ENCODE data around the gene HEMK1. TPM values are rescaled to one million over a fixed set of nuclear protein-coding genes. Genes with fewer than 3 reads are reported as not detected.

HEMK1 gene
- 10 to 100 TPM; 19.5 to 20.8 (median 19.9) TPM for polyA plus RNA-seq (ENCODE audit: insufficient read length in 3 of 3)

- DNase-seq (ENCODE audit: low read depth in 3 of 3, low spot score in 2 of 3) = peak; percentile 92 to 95 (median 93)
Measured at GRCh38 chr3:50568947-50569749, at the start of gene HEMK1. HEMK1 (plus strand) TSS chr3:50569522; CDS start chr3:50571105, 1,583 bp downstream.

- no peak for DNase-seq (ENCODE audit: low read depth in 3 of 3, low spot score in 2 of 3)
Measured at GRCh38 chr3:50520849-50521248, 48.5 kb upstream of the HEMK1 start.

GRCh38 chr3:50521572-50521971 lies 47.8 kb upstream of the HEMK1 start:
- no peak for DNase-seq (ENCODE audit: low read depth in 3 of 3, low spot score in 2 of 3)

GRCh38 chr3:50523279-50523811 lies 46.0 kb upstream of the HEMK1 start:
- peak; percentile 31 to 61 (median 51) for DNase-seq (ENCODE audit: low read depth in 3 of 3, low spot score in 2 of 3)

GRCh38 chr3:50524746-50525145 lies 44.6 kb upstream of the HEMK1 start:
- no peak for DNase-seq (ENCODE audit: low read depth in 3 of 3, low spot score in 2 of 3)

GRCh38 chr3:50525191-50525910 lies 44.0 kb upstream of the HEMK1 start:
- no peak for DNase-seq (ENCODE audit: low read depth in 3 of 3, low spot score in 2 of 3)

GRCh38 chr3:50525987-50526386 lies 43.3 kb upstream of the HEMK1 start:
- DNase-seq (ENCODE audit: low read depth in 3 of 3, low spot score in 2 of 3) = no peak

GRCh38 chr3:50530001-50530970 lies 39.0 kb upstream of the HEMK1 start:
- DNase-seq (ENCODE audit: low read depth in 3 of 3, low spot score in 2 of 3) = no peak

- no peak for DNase-seq (ENCODE audit: low read depth in 3 of 3, low spot score in 2 of 3)
Measured at GRCh38 chr3:50531201-50531600, 38.1 kb upstream of the HEMK1 start.

- no peak for DNase-seq (ENCODE audit: low read depth in 3 of 3, low spot score in 2 of 3)
Measured at GRCh38 chr3:50532062-50532705, 37.1 kb upstream of the HEMK1 start.

GRCh38 chr3:50533316-50533715 lies 36.0 kb upstream of the HEMK1 start:
- DNase-seq (ENCODE audit: low read depth in 3 of 3, low spot score in 2 of 3) = no peak

GRCh38 chr3:50533807-50534461 lies 35.4 kb upstream of the HEMK1 start:
- DNase-seq (ENCODE audit: low read depth in 3 of 3, low spot score in 2 of 3) = no peak

GRCh38 chr3:50534681-50535330 lies 34.5 kb upstream of the HEMK1 start:
- no peak for DNase-seq (ENCODE audit: low read depth in 3 of 3, low spot score in 2 of 3)

- DNase-seq (ENCODE audit: low read depth in 3 of 3, low spot score in 2 of 3) = no peak
Measured at GRCh38 chr3:50536471-50537180, 32.7 kb upstream of the HEMK1 start.

GRCh38 chr3:50537421-50538129 lies 31.7 kb upstream of the HEMK1 start:
- no peak for DNase-seq (ENCODE audit: low read depth in 3 of 3, low spot score in 2 of 3)

GRCh38 chr3:50539356-50540286 lies 29.7 kb upstream of the HEMK1 start:
- no peak for DNase-seq (ENCODE audit: low read depth in 3 of 3, low spot score in 2 of 3)

Data from right renal cortex interstitium (tissue), 3 donors.